Measurements from ENCODE around the gene UNC45A.
"Not testable (repeated sequence)": the region's sequence is repeated elsewhere in the genome, so short reads cannot be mapped to it uniquely, and the experiment has no call there.

The UNC45A gene

GRCh38 chr15:90897131-90897655 is 37.9 kb upstream of the UNC45A start:
- Mint-ChIP-seq H3K4me1 (peaks cover 39 to 48% of the 10 kb centered on the region in 2 donors), H3K36me3 (peaks cover 7 to 17% of the 10 kb centered on the region in 2 donors), H3K27ac (peak overlapping the region; percentile 89), H3K4me3 (peak overlapping the region; percentile 37 to 50)
- DNase-seq (peak; percentile 43), ATAC-seq (replicated peaks) (peak; percentile 92 to 93)
- H3K9me3 Mint-ChIP-seq, H3K27me3 Mint-ChIP-seq: not testable (repeated sequence)

GRCh38 chr15:90901175-90902039 is 33.7 kb upstream of the UNC45A start:
- no peak for ATAC-seq (replicated peaks)

GRCh38 chr15:90902040-90902839 is 32.8 kb upstream of the UNC45A start:
- peak; percentile 84 to 86 for ATAC-seq (replicated peaks)
- DNase-seq = peak; percentile 73
- no peaks in the 10 kb centered on the region for H3K9me3 Mint-ChIP-seq
- peak overlapping the region; percentile 83 to 87 for H3K4me3 Mint-ChIP-seq
- peaks cover 19 to 25% of the 10 kb centered on the region in 2 donors for H3K36me3 Mint-ChIP-seq
- peak overlapping the region; percentile 93 for H3K27ac Mint-ChIP-seq
- peaks cover 26 to 44% of the 10 kb centered on the region in 2 donors for H3K4me1 Mint-ChIP-seq
- H3K27me3 Mint-ChIP-seq = no peaks in the 10 kb centered on the region

More at GRCh38 chr15:90901175-90902039, 33.7 kb upstream of the UNC45A start:
- H3K27ac Mint-ChIP-seq = peak overlapping the region; percentile 93
- H3K9me3 Mint-ChIP-seq = no peaks in the 10 kb centered on the region
- peak overlapping the region; percentile 76 to 87 for H3K4me3 Mint-ChIP-seq
- no peaks in the 10 kb centered on the region for H3K27me3 Mint-ChIP-seq
- H3K4me1 Mint-ChIP-seq = peaks cover 34 to 52% of the 10 kb centered on the region in 2 donors
- H3K36me3 Mint-ChIP-seq = peaks cover 13 to 18% of the 10 kb centered on the region in 2 donors
- DNase-seq = no peak

- H3K27ac Mint-ChIP-seq = peak within 1 kb of the TSS; percentile 97
- H3K27me3 Mint-ChIP-seq = no peaks in the 10 kb centered on the region
- ATAC-seq (replicated peaks) (peak; percentile 76), DNase-seq (peak; percentile 72)
- no peaks in the 10 kb centered on the region for H3K9me3 Mint-ChIP-seq
- H3K4me1 Mint-ChIP-seq = peaks cover 18 to 35% of the 10 kb centered on the region in 2 donors
- peak within 1 kb of the TSS; percentile 95 to 96 for H3K4me3 Mint-ChIP-seq
- peaks cover 26 to 32% of the 10 kb centered on the region in 2 donors for H3K36me3 Mint-ChIP-seq
Measured at GRCh38 chr15:90902840-90903732, 32.0 kb upstream of the UNC45A start, which contains the start of gene MAN2A2. Gene MAN2A2 (plus strand): TSS chr15:90903302. CDS start chr15:90904208, 906 bp downstream.

GRCh38 chr15:90903733-90904536 is 31.1 kb upstream of the UNC45A start:
- Mint-ChIP-seq H3K4me3 (peak overlapping the region; percentile 95 to 96), H3K4me1 (peaks cover 15 to 30% of the 10 kb centered on the region in 2 donors), H3K9me3 (no peaks in the 10 kb centered on the region), H3K27me3 (no peaks in the 10 kb centered on the region), H3K36me3 (peaks cover 26 to 34% of the 10 kb centered on the region in 2 donors), H3K27ac (peak overlapping the region; percentile 97)
- DNase-seq = no peak
- ATAC-seq (replicated peaks) = no peak

GRCh38 chr15:90904746-90905145 is 30.3 kb upstream of the UNC45A start:
- Mint-ChIP-seq H3K27me3 (no peaks in the 10 kb centered on the region), H3K4me1 (peaks cover 15 to 30% of the 10 kb centered on the region in 2 donors), H3K4me3 (no peak overlapping the region), H3K9me3 (no peaks in the 10 kb centered on the region), H3K36me3 (peaks cover 34 to 40% of the 10 kb centered on the region in 2 donors), H3K27ac (no peak overlapping the region)
- DNase-seq = no peak
- no peak for ATAC-seq (replicated peaks)

- DNase-seq (no peak), ATAC-seq (replicated peaks) (no peak)
- Mint-ChIP-seq H3K9me3 (no peaks in the 10 kb centered on the region), H3K27me3 (no peaks in the 10 kb centered on the region), H3K4me3 (no peak overlapping the region), H3K36me3 (peaks cover 41 to 48% of the 10 kb centered on the region in 2 donors), H3K27ac (no peak overlapping the region), H3K4me1 (peaks cover 12 to 30% of the 10 kb centered on the region in 2 donors)
Measured at GRCh38 chr15:90905306-90906180, 29.5 kb upstream of the UNC45A start.

GRCh38 chr15:90906181-90906849 is 28.8 kb upstream of the UNC45A start:
- H3K27ac Mint-ChIP-seq = no peak overlapping the region
- no peak for ATAC-seq (replicated peaks)
- no peak for DNase-seq
- H3K4me1 Mint-ChIP-seq = peaks cover 9 to 26% of the 10 kb centered on the region in 2 donors
- H3K27me3 Mint-ChIP-seq = no peaks in the 10 kb centered on the region
- H3K9me3 Mint-ChIP-seq = no peaks in the 10 kb centered on the region
- peaks cover 47 to 54% of the 10 kb centered on the region in 2 donors for H3K36me3 Mint-ChIP-seq
- H3K4me3 Mint-ChIP-seq = no peak overlapping the region

GRCh38 chr15:90907051-90907660 is 27.9 kb upstream of the UNC45A start:
- H3K27me3 Mint-ChIP-seq = no peaks in the 10 kb centered on the region
- H3K4me1 Mint-ChIP-seq = peaks cover 4 to 17% of the 10 kb centered on the region in 2 donors
- H3K9me3 Mint-ChIP-seq = no peaks in the 10 kb centered on the region
- ATAC-seq (replicated peaks) = no peak
- no peak for DNase-seq
- no peak overlapping the region for H3K27ac Mint-ChIP-seq
- no peak overlapping the region for H3K4me3 Mint-ChIP-seq
- peaks cover 52 to 55% of the 10 kb centered on the region in 2 donors for H3K36me3 Mint-ChIP-seq

GRCh38 chr15:90907838-90908507 is 27.1 kb upstream of the UNC45A start:
- no peaks in the 10 kb centered on the region for H3K27me3 Mint-ChIP-seq
- H3K9me3 Mint-ChIP-seq = no peaks in the 10 kb centered on the region
- no peak overlapping the region for H3K27ac Mint-ChIP-seq
- H3K4me1 Mint-ChIP-seq = peaks cover 4 to 17% of the 10 kb centered on the region in 2 donors
- H3K36me3 Mint-ChIP-seq = peaks cover 57 to 61% of the 10 kb centered on the region in 2 donors
- ATAC-seq (replicated peaks) (no peak), DNase-seq (no peak)
- no peak overlapping the region for H3K4me3 Mint-ChIP-seq

GRCh38 chr15:90909449-90909848 is 25.6 kb upstream of the UNC45A start:
- not testable (repeated sequence) for H3K27ac Mint-ChIP-seq; H3K4me3 Mint-ChIP-seq; H3K4me1 Mint-ChIP-seq; ATAC-seq (replicated peaks); H3K9me3 Mint-ChIP-seq; H3K27me3 Mint-ChIP-seq; DNase-seq
- peaks cover 70 to 74% of the 10 kb centered on the region in 2 donors for H3K36me3 Mint-ChIP-seq

Data from stimulated activated naive B cell treated with anti-CD40 and anti-IgM and Interleukin-4, amounts not matched to agents 10 μg/mL and 1 μg/mL and 100 μg/mL, for 72 hours (primary cell).